RCC 7860 (cell line): ENCODE data around the gene SHISA2.
"Not testable (repeated sequence)": the region's sequence is repeated elsewhere in the genome, so short reads cannot be mapped to it uniquely, and the experiment has no call there.

Source experiments
- DNase-seq: peaks from one replicate; pipeline ENCODE4 v3.0.0-alpha.2; 2015; ENCODE audit warnings: low spot score
- FAIRE-seq: peaks from 2 replicates; lab custom pipeline; 2012; peaks lifted over from hg19 to GRCh38; lab: Jason Lieb, UNC

SHISA2 gene

DNA sequence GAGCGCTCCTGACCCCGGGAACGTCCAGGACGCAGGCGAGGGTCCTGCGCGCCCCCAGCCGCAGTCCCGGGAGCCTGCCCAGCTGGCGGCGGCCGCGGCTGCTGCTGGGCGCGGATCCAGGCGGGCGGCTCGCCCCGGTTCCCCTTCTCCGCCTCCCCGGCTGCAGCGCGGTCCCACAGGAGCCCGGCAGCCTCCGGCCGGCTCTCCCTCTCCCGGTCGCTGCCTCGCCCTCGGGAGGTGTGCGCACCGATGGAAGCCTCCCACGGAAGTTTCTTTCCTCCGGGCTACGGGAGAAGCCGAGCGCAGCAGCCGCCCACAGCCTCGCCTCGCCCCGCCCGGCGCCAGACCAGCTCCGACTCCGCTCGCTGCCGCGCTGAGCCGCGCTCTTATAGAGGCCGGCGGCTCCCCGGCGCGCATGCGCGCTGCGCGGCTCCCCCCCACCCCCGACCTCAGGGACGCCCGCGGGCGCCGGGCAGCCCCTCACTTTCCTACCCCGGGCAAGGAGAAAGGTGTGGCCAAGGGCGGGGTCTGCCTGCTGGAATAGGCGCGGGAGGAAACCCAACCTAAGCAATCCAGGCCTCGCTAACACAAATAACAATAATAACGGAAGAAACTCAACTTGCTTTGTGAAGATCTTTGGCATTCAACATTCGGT is at the start of gene SHISA2:
Gene SHISA2 (minus strand): TSS at position 360 of the 655 bp plus-strand sequence. CDS start 1,041 bp downstream, outside the sequence.
- FAIRE-seq, result no peak
- peak; percentile 25 for DNase-seq

DNA sequence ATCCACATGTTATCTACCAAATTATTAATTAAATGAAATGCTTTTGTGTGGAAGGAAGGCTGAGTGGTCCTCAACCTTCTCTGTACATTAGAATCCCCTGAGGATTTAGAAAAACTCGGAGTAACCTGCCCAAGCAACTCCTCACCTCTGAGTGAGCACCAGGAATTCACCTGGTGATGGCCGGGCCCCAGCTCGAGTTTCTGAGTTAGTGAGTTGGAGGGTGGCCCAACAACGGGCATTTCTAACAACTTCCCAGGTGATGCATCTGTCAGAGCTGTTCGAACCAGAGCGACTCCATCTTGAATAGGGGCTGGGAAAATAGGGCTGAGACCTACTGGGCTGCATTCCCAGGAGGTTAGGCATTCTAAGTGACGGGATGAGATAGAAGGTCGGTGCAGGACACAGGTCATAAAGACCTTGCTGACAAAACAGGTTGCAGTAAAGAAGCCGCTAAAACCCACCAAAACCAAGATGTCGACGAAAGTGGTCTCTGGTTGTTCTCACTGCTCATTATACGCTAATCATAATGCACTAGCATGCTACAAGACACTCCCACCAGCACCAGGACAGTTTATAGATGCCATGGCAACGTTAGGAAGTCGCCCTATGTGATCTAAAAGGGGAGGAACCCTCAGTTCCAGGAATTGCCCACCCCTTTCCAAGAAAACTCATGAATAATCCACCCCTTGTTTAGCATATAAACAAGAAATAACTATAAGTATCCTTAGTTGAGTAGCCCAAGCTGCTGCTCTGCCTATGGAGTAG is 44.2 kb upstream of the SHISA2 start:
- FAIRE-seq (no peak), DNase-seq (no peak)

DNA sequence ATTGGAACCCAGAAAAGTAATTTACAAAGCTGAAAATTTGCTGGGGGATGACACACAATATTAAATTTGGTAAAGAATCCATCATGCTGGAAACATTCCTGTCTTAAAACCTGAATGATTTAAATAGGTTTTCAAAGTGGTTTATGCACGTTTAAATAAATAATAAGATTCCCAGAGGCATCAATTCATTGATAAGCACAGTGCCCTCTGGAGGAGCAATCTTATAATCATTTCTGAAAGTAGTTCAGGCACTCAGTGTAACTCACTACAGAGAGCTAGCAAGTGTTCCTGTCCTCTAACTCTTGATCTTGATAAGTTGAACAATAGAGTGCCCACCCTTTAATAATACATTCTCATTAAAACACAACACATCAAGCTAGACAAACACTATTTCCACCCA is 43.5 kb upstream of the SHISA2 start:
- FAIRE-seq (no peak), DNase-seq (no peak)

DNA sequence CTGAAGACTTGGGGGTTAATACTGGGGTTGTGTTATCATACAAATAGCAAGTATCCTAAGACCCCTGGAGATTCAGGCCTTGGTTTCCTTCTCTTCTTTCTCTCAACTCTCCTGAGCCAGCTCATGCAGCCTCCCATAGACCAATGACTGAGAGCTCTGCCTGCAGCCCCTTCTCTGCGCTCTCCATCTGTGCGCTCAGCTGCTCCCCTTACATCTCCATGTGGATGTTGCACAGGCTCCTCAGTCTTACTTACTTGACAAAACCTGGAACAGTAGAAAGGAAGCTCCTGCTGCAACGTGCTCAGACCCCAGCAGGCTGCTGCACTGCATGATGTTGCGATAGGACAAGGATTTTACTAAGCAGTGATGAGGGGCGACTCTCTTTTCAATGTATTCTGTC is 25.0 kb upstream of the SHISA2 start:
- DNase-seq, FAIRE-seq: not testable (repeated sequence)

DNA sequence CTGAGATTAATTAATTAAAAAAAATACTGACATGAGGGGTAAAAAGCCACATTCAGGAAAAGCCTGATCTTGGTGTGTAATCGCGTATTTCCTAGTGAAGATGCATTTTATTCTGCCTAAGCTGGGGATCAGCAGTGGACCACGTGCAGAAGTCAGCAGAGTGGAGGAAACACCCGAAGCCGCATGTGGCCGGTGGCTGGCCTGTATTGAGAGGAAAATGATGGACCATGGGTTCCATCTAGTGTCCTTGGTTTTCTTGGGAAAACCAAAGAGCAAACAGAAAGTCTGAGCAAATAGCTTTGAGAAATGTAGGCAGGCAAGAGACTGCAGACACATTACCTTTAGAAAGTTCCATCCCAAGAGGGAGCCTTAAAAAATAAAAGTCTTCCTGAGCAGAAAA is 23.7 kb upstream of the SHISA2 start:
- no peak for FAIRE-seq
- DNase-seq, result no peak

DNA sequence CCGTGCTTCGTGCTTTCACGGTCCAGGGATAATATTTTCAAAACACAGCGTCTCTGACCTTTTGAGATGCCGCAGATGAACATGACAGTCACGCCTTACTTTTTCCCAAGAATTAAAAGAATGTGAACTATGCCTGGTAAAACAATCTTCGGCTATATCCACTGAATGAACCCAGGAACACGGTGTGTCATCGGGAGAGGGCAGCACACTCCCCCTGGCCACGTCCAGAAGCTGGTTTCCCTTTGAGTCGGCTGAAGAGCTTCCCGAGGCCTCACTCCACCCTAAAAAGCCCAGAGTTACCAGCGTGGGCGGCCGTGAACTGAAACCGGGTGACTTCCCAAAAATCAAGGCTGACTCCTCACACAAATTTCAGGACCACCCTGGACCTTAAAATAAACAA is 22.9 kb upstream of the SHISA2 start:
- peak; percentile 81 for DNase-seq
- peak; percentile 78 for FAIRE-seq

DNA sequence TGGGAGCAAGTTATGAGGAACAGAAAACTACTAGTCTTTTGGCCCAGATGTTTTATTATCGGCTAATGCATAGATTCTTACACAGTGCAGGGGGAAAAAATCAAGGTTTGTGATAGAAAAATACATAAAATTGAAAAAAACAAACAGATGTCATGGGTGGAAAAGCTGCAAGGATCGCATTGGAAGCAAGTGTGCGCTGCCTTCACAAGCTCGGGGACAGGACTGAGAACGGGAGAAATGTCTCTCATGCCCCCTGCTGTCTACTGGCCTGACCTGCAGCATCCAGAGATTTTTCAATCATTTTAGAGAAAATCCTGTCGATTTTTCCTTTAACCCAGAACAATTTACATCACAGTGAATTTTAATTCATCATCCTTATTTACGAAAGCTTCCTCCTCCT is 20.5 kb upstream of the SHISA2 start:
- not testable (repeated sequence) for DNase-seq
- peak; percentile 86 for FAIRE-seq

DNA sequence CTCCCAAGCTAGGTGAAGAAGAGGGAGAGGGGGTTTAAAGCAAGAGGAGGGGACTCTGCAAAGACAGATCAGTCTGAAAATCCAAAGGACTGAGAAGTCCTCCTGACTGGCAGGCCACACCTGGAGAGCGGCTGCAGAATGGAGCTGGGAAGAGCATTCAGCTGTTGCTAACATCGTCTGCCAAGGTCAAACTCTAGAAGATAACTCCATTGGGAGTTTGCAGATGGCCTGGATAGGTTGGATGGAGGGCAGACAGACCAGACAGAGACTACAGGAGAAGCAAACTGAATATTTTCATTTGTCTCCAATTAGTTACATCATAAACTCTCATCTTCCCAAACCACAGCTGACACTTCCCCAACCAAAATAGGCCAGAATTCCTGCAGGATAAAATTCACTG is 19.9 kb upstream of the SHISA2 start:
- DNase-seq (no peak), FAIRE-seq (no peak)

DNA sequence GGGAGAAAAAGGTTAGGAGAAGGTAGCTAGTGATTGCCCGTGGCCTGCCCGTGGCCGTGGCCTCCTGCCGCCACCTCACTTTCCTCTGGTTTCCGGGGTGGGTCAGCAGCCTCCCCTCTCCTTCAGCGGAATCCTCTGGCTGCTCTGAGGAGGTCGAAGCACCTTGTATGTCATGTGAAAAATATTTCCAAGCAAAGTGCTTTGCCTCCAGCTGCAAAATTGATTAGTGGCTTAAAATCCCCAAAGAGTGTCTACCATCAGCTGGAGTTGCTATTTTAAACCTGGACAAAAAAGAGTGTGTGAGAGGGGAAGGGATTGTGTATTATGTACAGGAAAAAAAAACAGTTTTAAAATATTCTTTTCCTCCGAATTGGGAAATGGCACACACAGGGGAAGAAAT is 17.8 kb upstream of the SHISA2 start:
- DNase-seq, FAIRE-seq: not testable (repeated sequence)

DNA sequence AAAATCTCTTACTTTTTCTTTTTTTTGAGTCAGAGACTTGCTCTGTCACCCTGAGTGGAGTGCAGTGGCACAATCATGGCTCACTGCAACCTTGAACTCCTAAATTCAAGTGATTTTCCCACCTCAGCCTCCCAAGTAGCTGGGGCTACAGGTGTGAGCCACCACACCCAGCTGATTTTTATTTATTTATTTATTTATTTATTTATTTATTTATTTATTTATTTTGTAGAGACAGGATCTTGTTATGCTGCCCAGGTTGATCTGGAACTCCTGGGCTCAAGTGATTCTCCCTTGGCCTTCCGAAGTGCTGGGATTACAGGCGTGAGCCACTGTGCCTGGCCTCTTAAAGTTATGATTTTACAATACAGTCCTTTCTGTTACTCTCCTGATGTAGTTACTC is 16.6 kb upstream of the SHISA2 start:
- not testable (repeated sequence) for DNase-seq, FAIRE-seq

DNA sequence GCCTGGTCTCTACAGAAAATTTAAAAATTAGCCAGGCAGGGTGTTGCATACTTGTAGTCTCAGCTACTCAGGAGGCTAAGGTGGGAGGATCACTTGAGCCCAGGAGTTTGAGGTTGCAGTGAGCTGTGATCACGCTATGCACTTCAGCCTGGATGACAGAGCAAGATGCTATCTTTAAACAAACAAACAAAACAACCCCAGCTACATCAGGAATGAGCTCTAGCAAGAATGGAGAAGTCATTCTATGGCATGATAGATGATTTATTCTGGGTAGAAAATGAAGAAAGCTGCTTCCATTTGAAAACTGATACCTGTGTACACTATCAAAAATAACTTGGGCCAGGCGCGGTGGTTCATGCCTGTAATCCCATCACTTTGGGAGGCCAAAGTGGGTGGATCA is 15.8 kb upstream of the SHISA2 start:
- no peak for FAIRE-seq
- DNase-seq, result no peak

DNA sequence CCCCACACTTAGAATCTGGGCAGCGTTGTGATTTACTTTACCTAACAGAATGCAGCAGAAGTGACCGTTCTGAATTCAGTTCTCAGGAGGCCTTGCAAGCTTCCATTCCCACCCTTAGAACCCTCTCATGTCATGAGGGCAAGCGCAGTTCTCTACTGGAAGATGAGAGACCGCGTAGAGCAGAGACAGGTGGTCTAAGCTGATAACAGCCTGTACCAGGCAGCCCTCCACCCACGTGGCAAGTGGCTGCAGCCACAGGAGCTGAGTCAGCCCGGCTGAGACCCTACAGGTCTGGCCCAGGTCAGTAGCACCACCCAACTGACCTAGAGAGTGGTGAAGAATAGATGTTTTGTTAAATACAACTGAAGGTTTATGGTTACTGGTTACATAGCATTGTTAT is 14.7 kb upstream of the SHISA2 start:
- DNase-seq, FAIRE-seq: not testable (repeated sequence)

DNA sequence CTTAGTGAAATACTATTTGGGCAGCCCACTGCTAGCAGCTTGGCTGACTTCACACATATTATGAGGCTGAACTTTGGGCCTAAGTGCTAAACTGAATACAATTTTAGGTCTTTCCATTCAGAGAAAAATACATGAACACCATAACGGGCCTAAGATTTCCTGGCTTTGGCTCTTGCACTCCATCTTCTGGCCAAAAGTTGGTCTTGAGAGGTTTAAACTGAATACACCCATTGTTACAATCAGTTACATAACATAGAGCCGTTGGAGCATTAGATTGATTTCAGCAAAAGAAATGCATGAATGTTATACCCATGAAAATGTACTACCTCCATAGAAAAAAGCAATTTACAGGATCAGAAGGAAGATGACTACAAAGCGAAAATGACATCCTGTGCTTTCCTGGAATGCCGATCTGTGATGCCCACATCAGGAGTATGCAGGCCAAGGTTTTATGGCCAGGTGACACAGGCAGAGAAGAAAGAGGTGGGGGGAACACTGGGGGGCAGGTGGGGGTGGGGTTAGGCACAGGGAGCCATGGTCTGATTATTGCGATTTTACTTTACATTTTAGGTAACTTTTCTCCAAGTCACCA is 11.1 kb upstream of the SHISA2 start:
- FAIRE-seq, result peak; percentile 71
- peak; percentile 43 for DNase-seq

DNA sequence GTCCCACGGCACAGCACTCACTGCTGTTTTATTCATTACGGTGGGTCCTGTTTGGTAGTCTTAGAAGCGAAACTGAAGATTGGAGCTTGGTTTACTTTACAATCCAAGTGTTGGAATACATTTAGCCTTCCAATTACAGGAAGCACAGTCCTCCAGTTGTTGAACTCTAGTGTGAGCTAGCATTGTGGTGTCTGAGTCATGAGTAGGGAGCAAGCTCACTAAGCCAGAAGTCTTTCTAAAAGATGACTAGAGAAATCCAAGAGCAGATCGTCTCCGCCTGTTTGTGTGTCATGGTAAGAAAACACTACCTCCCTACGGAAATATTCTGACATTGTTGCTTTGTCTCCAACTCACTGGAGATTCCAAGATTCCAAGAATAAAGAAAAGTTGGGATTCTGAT is 10.1 kb upstream of the SHISA2 start:
- FAIRE-seq, result peak; percentile 91

DNA sequence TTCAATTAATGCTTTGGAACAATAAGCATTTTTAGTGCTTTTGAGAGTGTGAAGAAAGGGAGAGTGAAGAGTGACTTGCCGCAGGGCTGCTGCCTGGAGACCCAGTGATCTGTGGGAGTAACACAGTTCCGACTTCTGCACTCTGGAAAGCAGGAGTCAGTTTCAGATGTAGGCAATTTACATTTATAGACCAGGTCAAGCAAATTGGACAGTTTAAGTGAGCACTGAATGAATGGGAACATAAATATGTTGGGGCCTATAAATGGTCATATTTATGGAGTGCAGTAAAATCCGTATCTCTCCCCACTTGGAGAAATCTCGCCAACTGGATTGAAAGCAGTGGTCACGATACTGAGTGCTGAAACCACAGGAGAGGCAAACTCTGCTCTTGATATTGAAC is 9.4 kb upstream of the SHISA2 start:
- DNase-seq (no peak), FAIRE-seq (no peak)

More for the DNA sequence above, 10.1 kb upstream of the SHISA2 start:
- DNase-seq, result peak; percentile 94

DNA sequence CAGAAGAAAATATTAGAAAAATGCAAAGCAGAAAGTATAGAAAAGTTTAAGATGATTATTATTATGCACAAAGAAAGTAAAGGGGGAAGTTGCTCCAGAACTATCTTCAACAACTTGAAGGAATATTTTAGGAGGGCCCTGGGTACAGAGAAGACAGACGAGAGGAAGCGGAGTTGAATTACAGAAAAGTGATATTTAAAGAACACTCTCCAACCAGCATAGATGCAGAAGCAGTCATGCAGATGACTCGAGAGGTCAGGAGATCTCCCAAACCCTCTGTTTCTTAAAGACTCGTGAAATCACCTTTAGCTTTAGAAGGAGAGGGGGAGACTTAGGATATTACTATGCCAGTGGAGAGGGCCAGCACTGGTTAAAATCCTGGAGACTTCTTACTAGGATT is 8.5 kb upstream of the SHISA2 start:
- DNase-seq, result no peak
- no peak for FAIRE-seq

DNA sequence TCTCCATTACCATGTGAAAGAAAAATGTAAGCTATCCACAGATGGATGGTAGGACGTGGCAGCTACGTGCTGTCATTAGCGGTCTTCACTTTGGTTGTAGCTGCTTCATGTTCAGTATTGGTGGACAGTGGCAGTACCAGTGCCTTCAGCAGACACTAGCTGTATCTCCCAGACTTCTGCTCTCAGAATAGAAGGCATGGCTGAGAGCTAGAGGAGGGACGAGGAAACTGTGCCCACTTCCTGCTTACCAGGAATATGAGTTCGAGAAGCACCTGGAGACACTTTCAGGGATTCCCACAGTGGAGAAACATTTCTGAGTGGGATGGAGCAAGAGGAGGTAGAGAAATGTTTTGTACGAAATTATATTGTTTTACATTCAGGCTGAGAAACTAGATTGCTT is 6.9 kb upstream of the SHISA2 start:
- FAIRE-seq, result no peak
- no peak for DNase-seq

DNA sequence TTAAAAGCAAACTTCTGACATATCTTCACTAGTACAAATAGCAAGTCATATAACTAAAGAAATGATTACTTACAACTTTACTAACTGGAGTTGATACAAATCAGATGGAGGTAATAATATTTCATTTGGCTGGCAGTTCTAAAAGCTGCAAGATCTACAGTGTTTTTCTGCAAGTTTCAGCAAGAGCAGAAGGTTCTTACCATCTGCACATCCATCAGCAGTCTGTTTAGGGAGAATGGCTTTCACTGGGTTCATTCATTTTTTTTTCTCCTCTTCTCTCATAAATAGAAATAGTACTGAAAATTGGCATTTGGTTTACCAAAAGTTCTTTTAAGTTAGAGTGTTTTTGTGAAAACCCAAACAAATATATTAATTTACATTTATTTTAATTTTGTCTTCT is 3.1 kb upstream of the SHISA2 start:
- FAIRE-seq, result no peak
- DNase-seq, result no peak

DNA sequence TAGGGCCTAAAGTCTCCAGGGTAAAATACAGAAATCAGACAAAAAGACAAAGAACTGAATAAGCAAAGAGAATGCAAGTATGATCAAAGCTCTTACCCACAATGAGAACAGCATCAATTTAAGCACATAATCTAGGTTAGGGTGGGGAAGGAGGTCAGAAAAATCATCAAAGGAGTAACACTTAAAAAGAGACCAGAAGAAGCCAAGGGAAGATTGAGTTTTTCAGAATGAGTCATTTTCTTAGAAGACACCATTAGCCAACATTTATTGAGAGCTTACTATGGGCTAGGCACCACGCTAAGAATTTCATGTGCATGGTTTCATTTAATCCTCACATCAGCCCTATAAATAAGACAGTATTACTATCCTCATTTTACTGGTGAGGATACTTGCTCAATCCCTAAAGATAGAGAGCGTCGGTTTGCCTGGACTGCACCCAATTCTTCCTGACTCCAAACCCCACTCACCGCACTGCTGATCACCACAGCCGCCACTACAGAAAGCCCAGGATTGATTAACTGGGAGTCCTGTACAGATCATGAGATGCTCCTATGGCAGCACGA is 1.7 kb upstream of the SHISA2 start:
- FAIRE-seq (no peak), DNase-seq (no peak)

DNA sequence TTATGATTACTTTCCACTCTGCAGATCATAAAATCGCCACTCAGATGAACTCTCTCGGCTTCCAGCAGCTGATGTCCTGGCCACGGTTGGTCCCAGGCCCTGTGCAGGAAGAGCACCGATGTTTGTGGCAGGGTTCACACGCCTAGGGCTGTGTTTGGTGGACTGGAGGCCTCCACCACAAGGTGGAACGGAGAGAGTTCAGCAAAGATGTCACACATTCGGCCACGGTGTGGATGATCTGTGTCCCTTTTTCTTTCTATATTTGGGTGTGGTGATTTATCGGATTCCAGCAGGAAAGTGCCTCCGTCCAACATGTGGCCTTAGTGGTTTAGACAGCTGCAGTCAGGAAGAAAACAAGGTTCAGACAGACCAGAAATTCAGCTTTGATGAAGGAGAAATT is 521 bp upstream of the SHISA2 start:
- DNase-seq (no peak), FAIRE-seq (no peak)

DNA sequence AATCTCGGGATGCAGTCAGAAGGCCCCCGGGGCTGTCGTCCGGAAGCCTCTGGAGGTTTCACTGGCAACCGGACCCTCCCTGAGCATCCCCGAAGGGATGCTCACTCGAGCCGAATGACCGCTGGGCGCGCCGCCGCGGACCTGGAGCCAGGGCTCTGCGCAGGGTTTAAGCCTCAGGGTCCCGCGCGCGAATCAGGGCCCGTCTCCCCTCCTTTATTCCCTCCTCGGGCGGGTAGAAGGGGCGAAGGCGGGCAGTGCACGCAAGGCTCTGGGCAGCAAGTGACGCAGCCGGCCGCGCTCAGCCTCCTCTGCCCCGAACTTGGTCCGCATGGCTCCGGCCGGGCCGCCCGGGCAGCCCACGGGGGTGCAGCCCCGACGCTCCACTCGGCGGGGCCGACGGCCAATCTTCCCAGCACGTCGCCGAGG is 572 bp downstream of the SHISA2 start:
- FAIRE-seq (no peak), DNase-seq (no peak)
